Mononuclear cell (primary cell): ENCODE measurements around the gene PCBD2. TPM values are rescaled to one million over a fixed set of nuclear protein-coding genes. Genes with fewer than 3 reads are reported as not detected.

Experiments
- H3K27me3 ChIP-seq: 2 replicates; pipeline ENCODE4 v1.6.0; 2011; ENCODE audit warnings: low read length, control low read depth; ENCODE audit not compliant: insufficient read depth
- H3K4me1 ChIP-seq: 2 replicates; pipeline ENCODE4 v1.5.1; 2011; ENCODE audit warnings: mild to moderate bottlenecking, low read length, control low read depth; ENCODE audit not compliant: insufficient read depth
- H3K4me3 ChIP-seq: 2 replicates; pipeline ENCODE4 v1.5.1; 2011; ENCODE audit warnings: mild to moderate bottlenecking, low read length, moderate library complexity
- H3K9me3 ChIP-seq: 2 replicates; pipeline ENCODE4 v1.5.1; 2011; ENCODE audit warnings: low read depth, mild to moderate bottlenecking, control low read depth, low read length
- total RNA-seq: library from RNA; depleted of rRNA; stranded (reverse); fragments of >200 nt; gene quantifications from one replicate; pipeline ENCODE4 v1.2.3, GENCODE V29; 2012

The PCBD2 gene
- total RNA-seq, 1 donor = 5.0 TPM

DNA sequence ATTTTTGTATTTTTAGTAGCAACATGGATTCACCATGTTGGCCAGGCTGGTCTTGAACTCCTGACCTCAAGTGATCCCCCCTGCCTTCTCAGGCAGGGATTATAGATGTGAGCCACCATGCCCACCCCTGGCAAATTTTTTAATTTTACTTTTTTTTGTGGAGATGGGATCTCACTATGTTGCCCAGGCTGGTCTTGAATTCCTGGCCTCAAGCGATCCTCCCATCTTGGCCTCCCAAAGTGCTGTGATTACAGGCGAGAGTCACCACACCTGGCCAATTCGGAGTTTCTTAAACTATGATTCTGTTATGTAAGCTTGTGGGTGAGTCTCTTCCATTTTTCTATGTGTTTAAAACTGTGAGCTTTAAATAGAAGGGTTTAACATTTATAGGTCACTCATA, 27.6 kb downstream of the PCBD2 start:
- Histone ChIP-seq H3K9me3 (no peaks in the 10 kb centered on the region), H3K4me3 (no peak overlapping the region)

DNA sequence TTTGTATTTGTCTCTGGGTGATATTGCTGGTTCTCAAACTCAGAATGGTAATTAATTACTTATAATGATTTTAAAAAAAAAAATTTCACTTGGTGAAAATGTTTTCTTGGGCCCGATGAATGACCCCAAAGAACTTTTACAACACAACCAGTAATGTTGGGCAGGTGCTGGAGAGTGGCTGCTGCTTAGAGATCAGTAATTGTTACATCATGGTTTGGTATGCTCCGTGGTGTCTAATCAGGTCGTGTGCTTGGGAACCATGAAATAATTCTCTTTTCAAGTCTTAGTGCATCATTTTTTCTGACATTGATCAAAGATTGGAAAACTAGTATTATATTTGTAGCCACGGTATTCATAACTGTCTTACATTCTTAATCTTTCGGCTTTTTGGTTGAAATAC, 29.3 kb downstream of the PCBD2 start:
- Histone ChIP-seq H3K9me3 (no peaks in the 10 kb centered on the region), H3K27me3 (no peaks in the 10 kb centered on the region), H3K4me1 (no peaks in the 10 kb centered on the region), H3K4me3 (no peak overlapping the region)

More for the DNA sequence above, 27.6 kb downstream of the PCBD2 start:
- Histone ChIP-seq H3K27me3 (no peaks in the 10 kb centered on the region), H3K4me1 (no peaks in the 10 kb centered on the region)

DNA sequence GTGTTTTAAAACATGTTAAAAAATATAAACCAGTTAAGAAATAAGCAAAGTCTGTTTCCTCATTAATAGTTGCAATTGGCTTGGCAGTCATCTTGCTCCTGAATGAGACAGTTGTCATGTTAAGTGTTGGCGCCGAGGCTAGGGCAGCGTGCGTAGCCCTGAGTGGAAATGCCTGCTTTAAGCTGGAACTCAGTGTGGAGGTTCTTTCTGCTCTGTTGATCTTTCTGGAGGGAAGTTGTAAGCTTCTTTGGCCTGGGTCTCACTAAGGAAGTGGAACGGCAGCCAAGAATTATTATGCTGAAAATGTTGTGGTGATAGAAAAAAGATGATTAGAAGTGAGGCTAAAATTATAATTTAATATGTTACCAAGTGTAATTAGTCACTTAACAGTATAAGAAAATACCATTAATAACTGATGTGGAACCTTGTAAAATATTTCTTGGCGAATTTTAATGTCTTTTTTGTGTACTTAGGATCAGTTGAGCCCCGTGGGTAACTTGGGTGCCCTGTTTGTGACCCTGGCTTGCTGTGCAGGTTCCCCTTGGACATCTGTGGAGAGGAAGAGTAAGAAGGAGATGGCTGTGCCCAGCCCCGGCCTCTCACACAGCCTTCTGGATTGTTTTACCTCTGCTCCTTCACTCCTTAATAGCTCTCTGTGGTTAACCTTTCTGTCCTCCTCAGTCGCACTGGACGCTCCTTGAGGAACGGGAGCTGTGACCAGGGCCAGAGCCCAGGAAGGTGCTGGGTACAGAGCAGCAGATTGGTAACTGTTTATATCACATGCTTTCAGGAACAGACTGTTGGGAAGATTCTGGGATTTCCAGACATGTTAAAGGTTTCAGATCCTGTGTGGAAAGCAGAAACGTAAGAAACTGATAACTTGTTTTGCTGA, 31.0 kb downstream of the PCBD2 start:
- H3K9me3 ChIP-seq = no peaks in the 10 kb centered on the region
- no peaks in the 10 kb centered on the region for H3K4me1 ChIP-seq
- no peak overlapping the region for H3K4me3 ChIP-seq
- no peaks in the 10 kb centered on the region for H3K27me3 ChIP-seq

DNA sequence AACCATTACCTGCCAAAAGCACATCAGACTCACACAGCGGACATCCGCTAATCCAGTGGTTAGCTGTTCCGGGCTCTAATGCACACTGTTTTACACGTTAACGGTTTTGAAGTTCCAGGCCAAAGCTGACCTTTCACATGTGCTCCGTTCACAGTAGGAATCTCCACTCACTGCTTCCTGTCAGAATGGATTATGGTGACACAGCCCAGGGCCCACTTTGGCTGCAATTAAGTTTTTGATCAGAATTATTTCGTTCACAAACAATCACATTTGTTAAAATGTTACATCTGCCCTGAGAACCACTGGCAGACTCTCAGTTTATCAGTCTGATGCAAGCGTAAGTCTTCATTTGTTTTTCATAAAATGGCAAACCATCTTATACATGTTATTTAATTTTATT, 32.6 kb downstream of the PCBD2 start:
- Histone ChIP-seq H3K4me3 (no peak overlapping the region), H3K9me3 (no peaks in the 10 kb centered on the region), H3K27me3 (no peaks in the 10 kb centered on the region), H3K4me1 (no peaks in the 10 kb centered on the region)

DNA sequence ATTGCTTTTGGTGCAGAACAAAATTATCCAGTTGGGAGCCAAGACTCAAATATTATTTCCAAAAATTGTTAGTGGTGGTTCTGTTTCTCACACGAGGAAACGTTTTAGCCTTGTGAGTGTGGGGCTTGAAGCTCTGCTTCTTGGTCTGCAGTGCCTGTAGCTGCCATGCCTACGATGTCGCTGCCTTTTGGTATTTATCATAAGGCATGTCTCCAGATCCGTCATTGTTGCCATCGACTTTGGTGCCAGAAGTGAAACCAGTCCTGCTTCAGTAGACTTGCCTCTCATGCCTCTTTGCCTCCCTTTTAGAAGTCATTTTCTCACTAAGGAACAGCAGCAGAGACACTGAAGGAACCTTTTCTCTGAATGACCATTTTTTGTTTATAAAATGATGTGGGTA, 33.1 kb downstream of the PCBD2 start:
- Histone ChIP-seq H3K27me3 (no peaks in the 10 kb centered on the region), H3K9me3 (no peaks in the 10 kb centered on the region), H3K4me1 (no peaks in the 10 kb centered on the region), H3K4me3 (no peak overlapping the region)

DNA sequence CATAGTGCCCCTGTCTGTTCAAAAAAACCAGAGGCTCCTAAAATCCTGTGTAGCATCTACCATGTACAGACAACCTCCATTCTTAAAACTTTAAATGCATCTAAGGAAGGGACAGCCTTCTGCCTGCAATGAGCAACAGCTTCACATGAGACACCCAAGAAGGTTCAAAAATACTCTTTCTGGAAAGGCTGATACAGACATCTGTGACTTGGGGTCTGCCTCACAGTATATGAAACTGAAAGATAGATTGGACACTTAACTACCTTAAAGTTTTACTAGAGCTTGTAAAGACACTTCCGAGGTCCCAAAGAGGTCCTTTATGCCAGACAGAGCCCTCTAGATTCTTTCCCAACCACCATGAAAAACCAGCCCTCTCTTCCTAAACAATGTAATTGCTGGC, 34.6 kb downstream of the PCBD2 start:
- no peaks in the 10 kb centered on the region for H3K4me1 ChIP-seq
- H3K4me3 ChIP-seq = no peak overlapping the region
- no peaks in the 10 kb centered on the region for H3K9me3 ChIP-seq
- no peaks in the 10 kb centered on the region for H3K27me3 ChIP-seq

DNA sequence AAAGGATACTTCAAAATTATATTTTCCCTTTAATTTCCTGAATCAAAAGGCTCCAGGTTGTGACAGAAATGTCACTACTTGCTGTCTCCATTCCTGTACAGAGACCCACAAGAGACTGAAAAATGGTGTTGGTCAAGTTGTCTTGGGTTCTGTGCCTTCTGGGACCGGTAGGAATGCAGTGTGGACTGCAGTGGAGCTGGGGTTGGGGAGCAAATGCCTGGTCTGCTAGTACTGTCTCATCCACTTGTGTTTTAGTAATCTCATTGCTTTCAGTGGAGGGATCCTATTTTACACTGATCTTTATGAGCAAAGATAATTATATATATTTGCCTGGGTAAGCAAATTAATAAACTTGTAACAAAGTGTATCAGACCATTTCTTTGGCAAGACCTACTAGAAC, 38.6 kb downstream of the PCBD2 start:
- Histone ChIP-seq H3K4me1 (no peaks in the 10 kb centered on the region), H3K4me3 (no peak overlapping the region), H3K9me3 (no peaks in the 10 kb centered on the region), H3K27me3 (no peaks in the 10 kb centered on the region)

DNA sequence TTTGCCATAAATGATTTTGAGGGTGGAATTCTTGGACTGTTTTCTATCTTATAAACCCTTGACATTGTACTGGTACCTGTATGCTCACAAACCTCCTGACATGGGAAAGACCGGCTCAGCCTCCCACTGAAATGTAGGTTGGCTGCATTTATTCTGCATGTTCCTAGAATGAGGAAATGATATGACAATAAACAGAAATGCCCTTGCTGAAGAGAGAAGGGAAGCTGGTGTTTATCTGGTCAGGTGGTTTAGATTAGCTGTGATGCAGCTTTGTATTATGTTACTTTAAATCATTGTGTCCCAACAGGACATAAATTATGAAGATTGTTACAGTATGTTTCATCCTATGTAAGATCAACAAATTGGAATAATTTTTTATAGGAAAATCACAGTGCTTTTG, 39.7 kb downstream of the PCBD2 start:
- Histone ChIP-seq H3K4me3 (no peak overlapping the region), H3K9me3 (no peaks in the 10 kb centered on the region), H3K27me3 (no peaks in the 10 kb centered on the region), H3K4me1 (no peaks in the 10 kb centered on the region)

DNA sequence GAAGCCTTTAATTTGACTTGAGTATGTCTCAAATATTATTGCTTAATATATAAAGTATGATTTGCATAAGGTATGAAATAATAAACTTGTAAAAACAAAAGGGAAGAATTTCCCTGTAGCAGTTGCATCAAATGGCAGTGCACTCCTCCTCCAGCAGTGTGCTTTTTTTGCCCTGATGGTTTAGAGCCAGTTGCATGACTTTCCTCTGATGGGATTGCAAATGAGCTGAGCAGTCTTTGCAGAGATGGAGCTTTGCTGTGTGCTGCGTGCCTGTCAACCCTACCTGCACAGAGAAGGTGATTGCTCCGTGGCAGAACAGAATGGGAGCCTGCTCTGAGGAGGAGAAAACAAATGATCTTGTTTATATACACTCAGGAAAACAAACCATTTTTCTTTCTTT, 40.1 kb downstream of the PCBD2 start:
- Histone ChIP-seq H3K4me1 (no peaks in the 10 kb centered on the region), H3K9me3 (no peaks in the 10 kb centered on the region), H3K4me3 (no peak overlapping the region), H3K27me3 (no peaks in the 10 kb centered on the region)

DNA sequence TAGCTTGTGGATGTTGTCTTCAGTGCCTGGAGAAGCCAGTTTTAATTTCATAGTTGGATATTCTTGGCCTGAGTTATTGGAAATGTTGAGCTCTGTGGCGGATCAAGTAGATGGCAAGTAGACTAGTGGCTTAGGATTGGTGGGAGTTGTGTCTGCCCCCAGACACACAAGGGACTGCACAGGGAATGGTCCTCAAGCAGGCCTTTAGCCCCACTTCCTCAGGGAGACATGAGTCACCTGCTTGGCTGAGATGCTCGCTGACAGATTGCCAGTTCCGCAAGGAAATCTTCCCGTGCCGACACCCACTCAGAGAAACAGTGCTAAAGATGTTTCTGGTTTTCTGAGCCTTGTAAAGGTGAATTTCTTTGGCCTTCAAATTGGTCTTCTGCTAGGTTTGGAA, 44.0 kb downstream of the PCBD2 start:
- Histone ChIP-seq H3K4me3 (no peak overlapping the region), H3K4me1 (no peaks in the 10 kb centered on the region), H3K9me3 (no peaks in the 10 kb centered on the region), H3K27me3 (no peaks in the 10 kb centered on the region)

DNA sequence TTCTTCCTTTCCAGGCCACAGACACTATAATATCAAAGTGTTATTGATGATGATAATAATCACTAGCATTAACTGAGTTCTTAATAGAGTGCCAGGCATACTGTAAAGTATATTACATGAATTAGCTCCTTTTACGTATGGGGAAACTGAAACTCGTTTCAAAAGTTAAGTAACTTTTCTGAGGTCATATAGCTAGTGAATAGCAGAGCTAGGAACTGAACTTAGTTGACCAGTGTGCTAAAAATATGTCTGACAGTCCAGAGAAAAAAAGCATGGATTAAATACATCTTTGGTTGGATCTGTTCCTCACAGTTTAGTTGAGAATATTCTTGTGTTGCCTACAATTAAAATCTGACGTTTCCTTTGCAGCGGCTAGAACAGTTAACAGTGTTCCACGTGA, 44.4 kb downstream of the PCBD2 start:
- Histone ChIP-seq H3K4me1 (no peaks in the 10 kb centered on the region), H3K4me3 (no peak overlapping the region), H3K9me3 (peaks cover 4% of the 10 kb centered on the region), H3K27me3 (no peaks in the 10 kb centered on the region)

DNA sequence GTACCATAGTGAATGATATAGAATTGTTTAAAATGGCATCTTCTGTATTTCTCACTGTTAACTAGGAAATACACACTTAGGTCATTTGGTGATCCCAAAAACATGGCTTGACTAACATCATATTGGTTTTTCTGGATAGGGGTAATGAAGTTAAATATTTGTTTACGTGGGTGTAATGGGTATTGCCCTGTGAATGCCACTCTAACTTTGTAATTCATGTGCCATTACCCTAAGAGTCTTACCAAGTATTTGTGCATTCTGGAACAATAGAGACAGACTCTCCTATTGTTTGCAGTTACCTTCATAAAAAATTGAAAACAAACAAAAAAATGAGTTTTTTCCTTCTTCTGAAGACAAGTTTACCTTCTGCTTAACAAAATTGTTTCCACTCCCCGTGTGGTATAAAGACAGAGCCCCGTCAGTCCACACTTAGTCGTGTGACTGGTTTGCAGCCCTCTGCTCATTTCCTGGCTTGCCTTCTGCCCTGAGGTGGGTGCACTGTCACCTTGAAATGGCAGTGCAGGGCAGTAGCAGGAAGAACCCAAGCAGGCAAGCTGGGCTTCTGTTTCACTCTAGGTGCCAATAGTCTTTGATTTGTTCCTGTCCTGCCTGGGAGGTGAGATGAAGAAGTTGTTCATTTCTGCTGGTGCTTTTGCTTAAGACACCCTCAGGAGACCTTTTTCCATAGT, 53.1 kb downstream of the PCBD2 start:
- no peak overlapping the region for H3K4me3 ChIP-seq
- peaks cover 7% of the 10 kb centered on the region for H3K9me3 ChIP-seq
- H3K4me1 ChIP-seq = no peaks in the 10 kb centered on the region
- no peaks in the 10 kb centered on the region for H3K27me3 ChIP-seq

DNA sequence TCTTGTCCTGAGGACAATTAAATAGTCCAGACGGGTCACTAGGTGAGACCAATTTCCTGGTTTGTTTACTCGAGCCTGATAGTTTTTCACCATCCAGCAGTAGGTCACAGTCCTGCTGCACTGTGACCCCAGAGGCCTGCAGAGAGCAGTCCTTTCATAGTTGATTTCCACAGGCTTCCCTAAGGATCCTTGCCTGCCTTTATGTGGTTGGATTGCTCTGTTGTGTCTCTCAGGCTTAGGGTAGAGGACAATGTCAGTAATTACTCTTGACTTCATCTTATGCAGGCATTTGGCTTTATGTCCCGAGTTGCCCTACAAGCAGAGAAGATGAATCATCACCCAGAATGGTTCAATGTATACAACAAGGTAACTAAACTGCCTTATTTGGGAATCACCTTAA, 53.8 kb downstream of the PCBD2 start:
- Histone ChIP-seq H3K4me3 (no peak overlapping the region), H3K27me3 (no peaks in the 10 kb centered on the region), H3K4me1 (no peaks in the 10 kb centered on the region), H3K9me3 (peaks cover 7% of the 10 kb centered on the region)

DNA sequence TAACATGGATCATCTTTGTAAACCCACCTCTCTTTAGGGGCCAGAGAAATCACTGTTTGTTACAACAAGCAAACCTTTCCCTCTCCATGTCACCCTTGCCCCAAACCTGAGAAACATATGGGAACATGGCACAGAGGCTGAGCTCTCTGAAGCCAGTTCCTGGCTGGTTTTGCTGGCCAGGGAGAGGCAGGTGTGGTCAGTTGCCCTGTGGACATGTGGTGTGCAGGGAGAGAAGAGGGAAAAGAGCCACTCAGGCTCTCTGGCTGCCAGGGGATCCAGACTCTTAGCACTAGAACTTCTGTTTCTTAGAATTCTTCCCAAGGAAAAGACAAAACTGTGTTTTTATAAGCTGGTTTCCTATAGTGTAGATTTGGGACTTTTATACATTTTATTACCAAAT, 58.2 kb downstream of the PCBD2 start:
- Histone ChIP-seq H3K27me3 (no peaks in the 10 kb centered on the region), H3K9me3 (no peaks in the 10 kb centered on the region), H3K4me3 (no peak overlapping the region), H3K4me1 (no peaks in the 10 kb centered on the region)

DNA sequence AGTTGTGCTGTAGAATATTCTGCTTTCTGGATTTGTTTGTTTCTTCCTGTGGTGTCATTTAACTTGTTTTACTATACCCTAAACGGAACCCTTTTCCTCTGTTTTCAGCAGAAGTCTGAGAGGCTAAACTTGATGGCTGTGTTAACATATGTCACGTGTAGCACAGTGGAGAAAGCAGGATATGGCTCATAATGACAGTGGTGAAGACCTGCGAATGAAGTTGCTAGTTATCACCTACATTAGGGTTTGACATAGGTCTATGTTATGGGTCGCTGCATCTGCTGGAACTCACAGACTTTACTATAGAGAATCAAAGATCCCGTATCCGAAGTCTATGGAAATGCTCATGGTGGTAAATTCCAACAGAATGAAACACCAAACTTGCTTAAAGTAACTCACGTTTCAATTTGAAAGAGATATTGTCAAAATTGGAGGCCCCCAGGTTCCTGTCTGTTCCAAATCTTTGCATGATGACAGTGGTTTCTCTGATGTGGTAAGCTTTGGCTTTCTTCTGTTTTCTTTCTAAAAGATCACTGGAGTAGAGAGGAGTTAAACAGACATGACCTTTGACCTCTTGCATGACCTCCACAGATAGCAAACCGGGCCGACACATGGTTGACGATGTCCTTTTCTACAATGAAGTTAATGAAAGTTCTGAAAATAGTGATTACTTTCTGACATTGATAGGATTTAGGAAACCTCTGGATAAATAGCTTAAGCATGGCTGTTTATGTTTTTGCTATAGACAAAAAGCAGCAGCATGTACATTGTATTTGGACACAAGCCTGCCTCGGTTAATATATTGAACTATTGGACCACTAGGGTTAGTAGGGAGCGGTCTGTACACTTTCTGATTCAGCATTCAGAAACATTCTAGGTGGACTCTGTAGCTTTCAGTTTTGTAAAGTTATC, 59.7 kb downstream of the PCBD2 start:
- no peaks in the 10 kb centered on the region for H3K27me3 ChIP-seq

More for the DNA sequence above, 59.7 kb downstream of the PCBD2 start:
- Histone ChIP-seq H3K4me3 (no peak overlapping the region), H3K9me3 (no peaks in the 10 kb centered on the region), H3K4me1 (no peaks in the 10 kb centered on the region)
